ENCODE results near the gene CPD. TPM values are rescaled to one million over a fixed set of nuclear protein-coding genes. Genes with fewer than 3 reads are reported as not detected.
"Not testable (repeated sequence)": the region's sequence is repeated elsewhere in the genome, so short reads cannot be mapped to it uniquely, and the experiment has no call there.

The CPD gene
- total and polyA plus RNA-seq, 2 of the 13 experiments (the other 11 are each of a cell fraction or from before 2014, with no cell fraction given) = 46.1 to 72.3 TPM

- H4K20me1 ChIP-seq (ENCODE audit: insufficient read depth, low read length); CTCF ChIA-PET (ENCODE audit: low intra/inter-chr PET ratio, low total read pairs); ATAC-seq; H3K4me3 ChIP-seq (replicated peaks in 1 of 3; ENCODE audit: insufficient read depth in 1 of 3, low read depth in 2 of 3, low read length in 3 of 3); H3K4me1 ChIP-seq (ENCODE audit: insufficient read depth, low read length); in situ Hi-C loops (cut with HindIII; ENCODE audit: extremely low pct_ligation_motif_present, low pct_unique_long_range_greater_than_20kb); DNase-seq (ENCODE audit: low spot score); BruUV-seq (replicated peaks); H3K4me2 ChIP-seq (ENCODE audit: low read depth, low read length); H2AFZ ChIP-seq (ENCODE audit: low read length); H3K27me3 ChIP-seq (ENCODE audit: control insufficient read depth in 1 of 2, insufficient read depth in 2 of 2, low read length in 2 of 2); POLR2A ChIA-PET; FAIRE-seq; H3K79me2 ChIP-seq (ENCODE audit: insufficient read depth, low read length); H3K27ac ChIP-seq (ENCODE audit: extremely low read length, insufficient read depth, low read length); H3K9ac ChIP-seq (ENCODE audit: insufficient read depth, low read depth, low read length); H3K9me3 ChIP-seq (ENCODE audit: low read length); intact Hi-C loops (cut with micrococcal nuclease; ENCODE audit: unreplicated experiment): not testable (repeated sequence)
- 98% methylated on average over 5 of the region's 5 CpGs for WGBS (ENCODE audit: low lambda C conversion rate)
- TF ChIP-seq MAFF (IDR thresholded peaks at IDR 0.05; ENCODE audit: low read depth, low read length) (peak; percentile 93), MAFK (conservative IDR thresholded peaks at IDR 0.05 in 1 of 2, IDR thresholded peaks at IDR 0.05 in 1 of 2; ENCODE audit: low read length in 2 of 2) (peak; percentile 87 to 94)
- H3K36me3 ChIP-seq (replicated peaks in 1 of 2; ENCODE audit: control insufficient read depth in 1 of 2, insufficient read depth in 2 of 2, low read length in 2 of 2) = peaks cover 12 to 71% of the 10 kb centered on the region in 2 experiments; a peak in 4 of 5 replicates
These were observed 80.2 kb downstream of the CPD start for GRCh38 chr17:30458797-30459413.

GRCh38 chr17:30468465-30468864 is 89.7 kb downstream of the CPD start:
- Histone ChIP-seq H3K9me3 (ENCODE audit: low read length) (no peaks in the 10 kb centered on the region), H3K27ac (ENCODE audit: extremely low read length, insufficient read depth, low read length) (no peak overlapping the region), H3K27me3 (ENCODE audit: control insufficient read depth in 1 of 2, insufficient read depth in 2 of 2, low read length in 2 of 2) (no peaks in the 10 kb centered on the region), H3K4me3 (replicated peaks in 1 of 3; ENCODE audit: insufficient read depth in 1 of 3, low read depth in 2 of 3, low read length in 3 of 3) (no peak overlapping the region), H2AFZ (ENCODE audit: low read length) (no peak overlapping the region), H3K4me2 (ENCODE audit: low read depth, low read length) (no peak overlapping the region), H3K36me3 (replicated peaks in 1 of 2; ENCODE audit: control insufficient read depth in 1 of 2, insufficient read depth in 2 of 2, low read length in 2 of 2) (peaks cover 1 to 18% of the 10 kb centered on the region in 2 experiments; a peak in 2 of 5 replicates), H3K4me1 (ENCODE audit: insufficient read depth, low read length) (peaks cover 11% of the 10 kb centered on the region), H3K9ac (ENCODE audit: insufficient read depth, low read depth, low read length) (no peak overlapping the region), H3K79me2 (ENCODE audit: insufficient read depth, low read length) (no peaks in the 10 kb centered on the region), H4K20me1 (ENCODE audit: insufficient read depth, low read length) (no peaks in the 10 kb centered on the region)
- DNase-seq (ENCODE audit: low spot score) (no peak), FAIRE-seq (no peak), ATAC-seq (no peak)
- ChIA-PET POLR2A (interaction anchor here (4.7 kb wide), 1 partner anchor 8 kb away, joined by 17 read pairs; the partner anchor contains the start of gene GOSR1), CTCF (ENCODE audit: low intra/inter-chr PET ratio, low total read pairs) (no interaction called here)
- intact Hi-C loops (cut with micrococcal nuclease; ENCODE audit: unreplicated experiment) = no loop called here
- in situ Hi-C loops (cut with HindIII; ENCODE audit: extremely low pct_ligation_motif_present, low pct_unique_long_range_greater_than_20kb) = no loop called here
- 98% methylated on average over 2 of the region's 2 CpGs for WGBS (ENCODE audit: low lambda C conversion rate)
- TF ChIP-seq SNAPC5 (CRISPR knock-in tag; IDR thresholded peaks at IDR 0.05; ENCODE audit: borderline replicate concordance) (no peak), ZBTB44 (CRISPR knock-in tag; IDR thresholded peaks at IDR 0.05) (no peak), ZNF878 (CRISPR knock-in tag; IDR thresholded peaks at IDR 0.05) (no peak)
- no TSS peak for BruUV-seq (replicated peaks)
